Articular chondrocyte of knee joint (primary cell): ENCODE results near the gene GOLGA6L9. TPM values are rescaled to one million over a fixed set of nuclear protein-coding genes. Genes with fewer than 3 reads are reported as not detected.

Source experiments
- small RNA-seq: library from RNA; depleted of rRNA; stranded (forward); fragments of <200 nt; gene quantifications from one replicate; pipeline ENCODE3, GENCODE V24; 2012
- total RNA-seq: library from RNA; depleted of rRNA; stranded (reverse); fragments of >200 nt; gene quantifications from 2 replicates; pipeline ENCODE4 v1.2.3, GENCODE V29; 2012

Gene GOLGA6L9, protein sequence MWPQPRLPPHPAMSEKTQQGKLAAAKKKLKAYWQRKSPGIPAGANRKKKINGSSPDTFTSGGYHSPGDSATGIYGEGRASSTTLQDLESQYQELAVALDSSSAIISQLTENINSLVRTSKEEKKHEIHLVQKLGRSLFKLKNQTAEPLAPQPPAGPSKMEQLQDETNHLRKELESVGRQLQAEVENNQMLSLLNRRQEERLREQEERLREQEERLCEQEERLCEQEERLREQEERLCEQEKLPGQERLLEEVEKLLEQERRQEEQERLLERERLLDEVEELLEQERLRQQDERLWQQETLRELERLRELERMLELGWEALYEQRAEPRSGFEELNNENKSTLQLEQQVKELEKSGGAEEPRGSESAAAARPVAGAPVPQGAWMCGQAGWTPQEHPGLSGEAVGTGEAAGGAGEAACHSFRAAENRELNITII
- total RNA-seq = 1.1 and 1.4 TPM in 2 replicates

DNA sequence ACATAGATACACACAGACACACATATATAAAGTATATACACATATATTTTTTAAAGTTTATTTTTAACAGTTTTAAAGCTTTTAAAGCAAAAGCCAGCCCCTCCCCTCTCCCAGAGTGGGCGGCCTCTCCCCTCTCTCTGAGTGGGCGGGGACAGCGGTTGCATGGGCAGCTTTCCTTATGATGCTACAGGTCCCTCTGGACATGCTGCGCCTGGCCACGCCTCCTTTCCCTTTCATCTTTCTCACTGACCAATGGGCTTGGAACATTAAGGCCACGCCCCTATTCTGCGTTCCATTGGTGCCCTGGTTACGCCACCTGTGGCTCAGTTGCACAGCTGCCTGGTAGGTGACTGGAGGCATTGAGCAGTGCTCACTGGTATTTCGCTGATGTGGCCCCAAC, at the start of gene GOLGA6L9:
Gene GOLGA6L9, plus strand, starts transcription at position 124 of the 400 bp plus-strand sequence. Its CDS starts 264 bp downstream, at position 388.

Small RNAs within 50 kb of the gene (small RNA-seq; reads per million reads assigned to genes)
- not detected for gene AC245033.3

Other genes with a start within 250 kb of the GOLGA6L9 start
- gene EFL1, start 167.1 kb upstream of the GOLGA6L9 start, total RNA-seq = 38.2 and 42.4 TPM in 2 replicates
- gene SAXO2, start 167.0 kb upstream of the GOLGA6L9 start, total RNA-seq = 1.0 and 1.9 TPM in 2 replicates
- 0.32 and 0.39 TPM in 2 replicates for gene GOLGA6L10, start 80.3 kb upstream of the GOLGA6L9 start, total RNA-seq
- gene RPS17, start 110.6 kb downstream of the GOLGA6L9 start, total RNA-seq = 1,179 and 1,708 TPM in 2 replicates
- 30.2 and 36.4 TPM in 2 replicates for gene CPEB1, start 217.5 kb downstream of the GOLGA6L9 start, total RNA-seq